Neural cell (in vitro differentiated cells): ENCODE data around the gene PHACTR3.

ENCODE experiments used
- EP300 ChIP-seq: fragments of 450-650 bp; conservative IDR thresholded peaks from 2 replicates; pipeline ENCODE4 v1.6.1; 2014; ENCODE audit warnings: antibody characterized with exemption, mild to moderate bottlenecking, moderate library complexity; ENCODE audit not compliant: poor library complexity, severe bottlenecking
- EZH2 ChIP-seq: fragments of 200-600, 300-800 bp; shearing (Covaris generic), sonication (generic); IDR thresholded peaks from 2 replicates; pipeline ENCODE4 v1.6.1; 2014; ENCODE audit warnings: antibody characterized with exemption, low read length, borderline replicate concordance, mild to moderate bottlenecking; ENCODE audit not compliant: insufficient read depth, poor library complexity, severe bottlenecking
- MXI1 ChIP-seq: fragments of 450-650 bp; conservative IDR thresholded peaks from 2 replicates; pipeline ENCODE4 v1.6.1; 2014; ENCODE audit warnings: antibody characterized with exemption, mild to moderate bottlenecking; ENCODE audit not compliant: poor library complexity, severe bottlenecking
- POLR2AphosphoS5 ChIP-seq: IDR thresholded peaks from 2 replicates; pipeline ENCODE4 v1.6.1; 2012
- RAD21 ChIP-seq: fragments of 450-650 bp; conservative IDR thresholded peaks from 2 replicates; pipeline ENCODE4 v1.6.1; 2014; ENCODE audit warnings: antibody characterized with exemption, mild to moderate bottlenecking, moderate library complexity
- SMC3 ChIP-seq: fragments of 450-650 bp; conservative IDR thresholded peaks from 2 replicates; pipeline ENCODE4 v1.6.1; 2014; ENCODE audit warnings: antibody characterized with exemption, mild to moderate bottlenecking, moderate library complexity; ENCODE audit not compliant: poor library complexity
- TAF1 ChIP-seq: IDR thresholded peaks from 2 replicates; pipeline ENCODE4 v1.6.1; 2012; ENCODE audit warnings: low read depth
- TF ChIP-seq, protein P1 (sequence below): fragments of 450-650 bp; IDR thresholded peaks from 2 replicates; pipeline ENCODE4 v1.5.1; 2014; ENCODE audit warnings: antibody characterized with exemption, mild to moderate bottlenecking, moderate library complexity; ENCODE audit not compliant: poor library complexity, severe bottlenecking
- TF ChIP-seq, protein P2 (sequence below): IDR thresholded peaks from 2 replicates; pipeline ENCODE4 v1.6.1; 2012; ENCODE audit warnings: borderline replicate concordance

DNA sequence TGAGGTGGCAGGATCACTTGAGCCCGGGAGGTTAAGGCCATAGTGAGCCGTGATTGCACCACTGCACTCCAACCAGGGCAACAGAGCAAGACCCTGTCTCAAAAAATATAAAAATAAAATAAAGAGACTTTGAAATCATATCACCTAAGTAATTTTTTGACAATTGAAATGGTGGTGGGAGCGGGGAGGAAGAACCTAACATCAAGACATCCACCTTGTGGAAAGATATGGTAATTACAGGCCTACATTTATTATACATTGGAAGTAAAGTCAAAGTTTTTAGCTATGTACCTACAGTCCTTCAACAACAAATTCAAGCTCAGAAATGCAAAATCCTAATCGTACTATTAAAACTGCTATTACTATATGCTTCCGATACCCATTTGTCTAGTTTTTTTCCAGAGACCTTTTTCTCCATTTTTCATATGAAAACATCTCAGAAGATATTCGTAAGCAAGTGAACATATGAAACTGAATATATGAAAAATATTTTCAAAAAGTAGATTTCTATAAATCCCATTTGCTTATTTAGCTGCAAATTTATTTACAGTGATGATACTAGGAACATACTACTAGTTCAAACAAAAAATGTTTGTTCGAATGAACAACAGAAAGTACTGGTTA is 245.8 kb downstream of the PHACTR3 start:
- TF ChIP-seq, protein P1, sequence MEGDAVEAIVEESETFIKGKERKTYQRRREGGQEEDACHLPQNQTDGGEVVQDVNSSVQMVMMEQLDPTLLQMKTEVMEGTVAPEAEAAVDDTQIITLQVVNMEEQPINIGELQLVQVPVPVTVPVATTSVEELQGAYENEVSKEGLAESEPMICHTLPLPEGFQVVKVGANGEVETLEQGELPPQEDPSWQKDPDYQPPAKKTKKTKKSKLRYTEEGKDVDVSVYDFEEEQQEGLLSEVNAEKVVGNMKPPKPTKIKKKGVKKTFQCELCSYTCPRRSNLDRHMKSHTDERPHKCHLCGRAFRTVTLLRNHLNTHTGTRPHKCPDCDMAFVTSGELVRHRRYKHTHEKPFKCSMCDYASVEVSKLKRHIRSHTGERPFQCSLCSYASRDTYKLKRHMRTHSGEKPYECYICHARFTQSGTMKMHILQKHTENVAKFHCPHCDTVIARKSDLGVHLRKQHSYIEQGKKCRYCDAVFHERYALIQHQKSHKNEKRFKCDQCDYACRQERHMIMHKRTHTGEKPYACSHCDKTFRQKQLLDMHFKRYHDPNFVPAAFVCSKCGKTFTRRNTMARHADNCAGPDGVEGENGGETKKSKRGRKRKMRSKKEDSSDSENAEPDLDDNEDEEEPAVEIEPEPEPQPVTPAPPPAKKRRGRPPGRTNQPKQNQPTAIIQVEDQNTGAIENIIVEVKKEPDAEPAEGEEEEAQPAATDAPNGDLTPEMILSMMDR: peak; percentile 58
- TF ChIP-seq EZH2 (no peak), EP300 (no peak), TAF1 (no peak), MXI1 (no peak), POLR2AphosphoS5 (no peak), SMC3 (peak; percentile 67), RAD21 (peak; percentile 59)
- TF ChIP-seq, protein P2, sequence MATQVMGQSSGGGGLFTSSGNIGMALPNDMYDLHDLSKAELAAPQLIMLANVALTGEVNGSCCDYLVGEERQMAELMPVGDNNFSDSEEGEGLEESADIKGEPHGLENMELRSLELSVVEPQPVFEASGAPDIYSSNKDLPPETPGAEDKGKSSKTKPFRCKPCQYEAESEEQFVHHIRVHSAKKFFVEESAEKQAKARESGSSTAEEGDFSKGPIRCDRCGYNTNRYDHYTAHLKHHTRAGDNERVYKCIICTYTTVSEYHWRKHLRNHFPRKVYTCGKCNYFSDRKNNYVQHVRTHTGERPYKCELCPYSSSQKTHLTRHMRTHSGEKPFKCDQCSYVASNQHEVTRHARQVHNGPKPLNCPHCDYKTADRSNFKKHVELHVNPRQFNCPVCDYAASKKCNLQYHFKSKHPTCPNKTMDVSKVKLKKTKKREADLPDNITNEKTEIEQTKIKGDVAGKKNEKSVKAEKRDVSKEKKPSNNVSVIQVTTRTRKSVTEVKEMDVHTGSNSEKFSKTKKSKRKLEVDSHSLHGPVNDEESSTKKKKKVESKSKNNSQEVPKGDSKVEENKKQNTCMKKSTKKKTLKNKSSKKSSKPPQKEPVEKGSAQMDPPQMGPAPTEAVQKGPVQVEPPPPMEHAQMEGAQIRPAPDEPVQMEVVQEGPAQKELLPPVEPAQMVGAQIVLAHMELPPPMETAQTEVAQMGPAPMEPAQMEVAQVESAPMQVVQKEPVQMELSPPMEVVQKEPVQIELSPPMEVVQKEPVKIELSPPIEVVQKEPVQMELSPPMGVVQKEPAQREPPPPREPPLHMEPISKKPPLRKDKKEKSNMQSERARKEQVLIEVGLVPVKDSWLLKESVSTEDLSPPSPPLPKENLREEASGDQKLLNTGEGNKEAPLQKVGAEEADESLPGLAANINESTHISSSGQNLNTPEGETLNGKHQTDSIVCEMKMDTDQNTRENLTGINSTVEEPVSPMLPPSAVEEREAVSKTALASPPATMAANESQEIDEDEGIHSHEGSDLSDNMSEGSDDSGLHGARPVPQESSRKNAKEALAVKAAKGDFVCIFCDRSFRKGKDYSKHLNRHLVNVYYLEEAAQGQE: no peak
